HL-60/S4 treated with retinoic acid at 250 ng/mL for 4 days and 3 days (cell line): ENCODE measurements around the gene CASK.
"Not testable (repeated sequence)": the region's sequence is repeated elsewhere in the genome, so short reads cannot be mapped to it uniquely, and the experiment has no call there.

Experiments used
- in situ Hi-C: fragments of 300-500 bp; cut with MboI; formaldehyde crosslinking; loops from 2 replicates; pipeline ENCODE4 v1.7.0; 2022; ENCODE audit warnings: low sequenced_read_pairs

CASK gene

GRCh38 chrX:41703574-41704029, 219.8 kb downstream of the CASK start:
- in situ Hi-C loops = no loop called here

- in situ Hi-C loops = no loop called here
Observed at GRCh38 chrX:41695426-41695825, 227.9 kb downstream of the CASK start.

DNA sequence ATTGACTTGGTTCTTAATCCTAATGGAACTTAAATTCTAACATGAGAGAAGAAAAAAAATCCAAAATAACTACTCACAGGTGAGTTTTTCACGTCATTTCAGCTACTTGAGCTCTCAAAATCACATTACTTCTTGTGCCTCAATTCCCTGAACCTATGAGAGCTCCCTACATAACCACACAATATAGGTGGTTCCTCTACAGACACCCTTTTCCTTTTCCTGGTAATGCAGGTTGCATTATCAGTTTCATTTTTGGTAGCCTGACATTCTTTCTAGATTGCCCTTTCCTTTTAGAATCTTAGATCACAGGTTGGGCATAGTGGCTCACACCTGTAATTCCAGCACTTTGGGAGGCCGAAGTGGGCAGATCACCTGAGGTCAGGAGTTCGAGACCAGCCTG, 230.3 kb downstream of the CASK start:
- in situ Hi-C loops = no loop called here

DNA sequence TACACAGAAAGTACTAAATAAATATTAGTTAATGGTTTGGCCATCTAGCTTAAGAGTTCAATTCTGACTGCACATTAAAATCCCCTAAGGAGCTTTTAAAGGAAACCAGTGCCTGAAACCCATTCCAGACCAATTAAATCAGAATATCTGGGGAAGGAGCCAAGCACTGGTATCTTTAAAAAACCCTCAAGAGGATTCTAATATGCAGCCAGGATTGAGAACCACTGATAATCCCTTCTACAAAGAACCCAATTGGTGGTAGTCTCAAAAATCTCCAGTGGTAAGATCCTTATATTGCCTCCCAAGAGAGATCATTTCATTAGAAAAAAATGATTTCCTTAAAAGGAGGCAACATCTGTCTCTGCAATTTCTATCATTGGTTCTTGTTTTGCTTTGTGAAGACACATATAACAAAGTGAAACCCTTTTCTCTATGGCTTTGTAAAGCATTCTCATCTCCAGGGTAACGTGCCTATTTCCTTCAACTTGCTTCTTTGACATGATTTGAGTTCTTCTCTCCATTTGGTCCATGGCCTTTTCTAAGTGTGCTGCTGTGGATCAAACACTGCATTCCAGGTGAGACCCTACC, 231.1 kb downstream of the CASK start:
- in situ Hi-C loops = no loop called here

- in situ Hi-C loops = no loop called here
Observed at GRCh38 chrX:41689711-41690110, 233.6 kb downstream of the CASK start.

DNA sequence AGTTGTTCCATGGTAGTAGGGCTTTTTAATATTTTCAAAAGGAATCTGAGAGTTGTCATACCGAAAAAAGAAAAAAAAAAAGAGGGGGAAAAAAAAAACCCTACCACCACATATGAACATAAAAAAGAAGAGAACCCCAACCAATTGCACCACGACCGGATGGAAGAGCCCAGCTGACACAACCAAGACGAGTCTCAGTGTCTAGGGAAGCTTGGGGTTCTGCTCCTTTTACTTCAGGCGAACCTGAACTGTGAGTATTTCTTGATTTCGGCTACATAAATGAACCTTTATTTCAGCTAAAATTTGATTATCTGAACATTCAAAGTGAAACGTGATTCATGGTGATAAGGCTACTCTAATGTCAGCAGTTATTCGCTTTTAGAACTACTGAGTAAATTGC, 234.5 kb downstream of the CASK start, which contains the start of gene GPR34:
Gene GPR34 (plus strand): TSS at position 139 of the 400 bp plus-strand sequence. CDS start 6,661 bp downstream, outside the sequence.
- in situ Hi-C loops = no loop called here

GRCh38 chrX:41688156-41688555, 235.2 kb downstream of the CASK start:
- in situ Hi-C loops = no loop called here

DNA sequence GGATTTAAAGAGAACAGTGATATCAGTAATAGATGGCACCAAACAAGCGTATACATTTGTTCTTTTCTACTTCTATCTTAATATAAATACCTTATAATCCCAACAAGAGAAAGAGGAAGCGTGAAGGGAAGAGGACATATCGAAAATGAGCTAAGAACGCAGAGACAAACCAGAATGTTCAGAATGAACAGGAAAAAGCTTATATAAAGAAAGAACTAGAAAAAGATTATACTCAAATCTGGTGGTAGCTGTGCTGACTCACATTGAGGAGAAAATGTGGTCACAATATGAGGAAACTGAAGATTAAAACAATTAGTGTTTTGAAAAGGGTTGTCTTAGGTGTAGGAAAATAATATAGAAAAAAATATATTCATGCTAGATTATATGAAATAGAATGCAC, 236.6 kb downstream of the CASK start:
- in situ Hi-C loops = no loop called here

GRCh38 chrX:41684940-41685339, 238.4 kb downstream of the CASK start:
- in situ Hi-C loops = no loop called here

- in situ Hi-C loops = no loop called here
Observed at GRCh38 chrX:41684138-41684537, 239.2 kb downstream of the CASK start.

DNA sequence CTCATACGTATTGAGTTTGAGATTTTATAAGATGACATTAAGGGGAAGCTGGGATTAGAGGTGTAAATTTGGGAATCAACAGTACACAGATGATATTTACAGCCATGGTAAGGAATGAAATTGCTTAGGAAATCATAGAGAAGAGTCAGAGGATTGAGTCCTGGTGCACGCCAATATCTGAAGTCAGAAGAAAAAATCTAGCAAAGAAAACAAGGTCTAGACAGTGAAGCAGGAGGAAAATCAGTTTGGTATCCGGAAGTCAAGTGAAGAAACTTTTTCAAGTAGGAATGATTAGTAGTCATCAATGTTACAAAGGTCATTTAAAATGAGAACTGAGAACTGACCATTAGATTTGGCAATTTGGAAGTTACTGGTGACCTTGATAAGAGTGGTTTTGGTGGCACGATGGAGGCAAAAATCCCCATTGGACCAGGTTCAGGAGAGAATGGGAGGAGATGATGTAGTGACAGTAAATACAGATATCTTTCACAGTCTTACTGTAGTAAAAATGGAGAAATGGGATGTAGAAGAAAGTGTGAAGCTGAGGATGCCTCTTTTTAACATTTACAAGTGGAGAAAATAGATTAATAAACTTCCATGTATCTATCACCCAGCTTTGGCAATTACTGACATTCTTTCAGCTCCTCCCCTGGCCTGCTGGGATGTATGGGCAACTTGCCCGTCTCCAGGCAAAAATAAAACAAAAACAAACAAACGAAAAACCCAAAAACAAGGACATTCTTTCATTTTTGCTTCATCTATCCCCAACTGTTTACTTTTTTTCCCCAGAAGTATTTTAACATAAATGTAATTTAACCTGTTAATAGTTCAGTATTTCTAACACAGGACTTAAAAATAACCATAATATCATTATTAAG, 245.9 kb downstream of the CASK start:
- in situ Hi-C loops = no loop called here

GRCh38 chrX:41676361-41676760, 247.0 kb downstream of the CASK start:
- in situ Hi-C loops = not testable (repeated sequence)

- in situ Hi-C loops = no loop called here
Observed at GRCh38 chrX:41672643-41673042, 250.7 kb downstream of the CASK start.

DNA sequence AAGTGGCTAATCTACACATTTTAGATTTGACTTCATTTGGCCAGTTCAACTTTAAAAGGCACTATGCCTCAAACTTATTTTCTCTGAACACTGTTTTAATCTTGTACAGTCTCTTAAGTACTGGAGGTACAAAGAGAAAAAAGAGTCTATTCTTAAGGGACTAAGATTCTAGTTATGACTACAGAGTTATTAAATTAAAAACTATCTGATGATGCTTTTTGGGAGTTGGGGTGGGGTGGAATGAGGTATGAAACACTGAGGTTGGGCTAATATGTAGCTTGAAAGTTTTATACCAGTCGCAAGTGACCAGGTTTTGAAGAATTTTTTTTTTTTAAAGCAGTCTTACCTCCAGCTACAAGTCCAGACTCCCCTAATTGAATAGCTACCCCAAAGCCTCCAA, 252.3 kb downstream of the CASK start:
- in situ Hi-C loops = no loop called here

GRCh38 chrX:41670112-41670511, 253.2 kb downstream of the CASK start:
- in situ Hi-C loops = no loop called here

DNA sequence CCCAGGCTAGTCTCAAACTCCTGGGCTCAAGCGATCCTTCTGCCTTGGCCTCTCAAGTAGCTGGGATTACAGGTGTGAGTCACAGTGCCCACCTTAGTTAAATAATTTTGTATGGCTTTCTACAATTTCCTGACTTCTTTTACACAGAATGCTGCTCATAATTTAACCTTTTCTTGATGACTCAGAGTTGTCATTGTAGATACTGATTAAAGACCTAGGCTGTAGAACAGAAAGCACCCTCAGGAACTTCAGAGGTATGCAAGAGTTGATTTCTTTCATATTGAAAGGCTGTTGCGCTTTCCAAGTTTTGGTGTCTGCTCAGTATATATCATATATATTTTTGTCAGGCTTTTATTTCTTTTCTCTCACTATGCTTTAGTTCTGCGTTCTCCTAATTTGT, 255.7 kb downstream of the CASK start:
- in situ Hi-C loops = no loop called here

- in situ Hi-C loops = no loop called here
Observed at GRCh38 chrX:41666251-41666650, 257.1 kb downstream of the CASK start.

- in situ Hi-C loops = no loop called here
Observed at GRCh38 chrX:41665686-41666085, 257.7 kb downstream of the CASK start.

GRCh38 chrX:41664908-41665307, 258.4 kb downstream of the CASK start:
- in situ Hi-C loops = no loop called here

DNA sequence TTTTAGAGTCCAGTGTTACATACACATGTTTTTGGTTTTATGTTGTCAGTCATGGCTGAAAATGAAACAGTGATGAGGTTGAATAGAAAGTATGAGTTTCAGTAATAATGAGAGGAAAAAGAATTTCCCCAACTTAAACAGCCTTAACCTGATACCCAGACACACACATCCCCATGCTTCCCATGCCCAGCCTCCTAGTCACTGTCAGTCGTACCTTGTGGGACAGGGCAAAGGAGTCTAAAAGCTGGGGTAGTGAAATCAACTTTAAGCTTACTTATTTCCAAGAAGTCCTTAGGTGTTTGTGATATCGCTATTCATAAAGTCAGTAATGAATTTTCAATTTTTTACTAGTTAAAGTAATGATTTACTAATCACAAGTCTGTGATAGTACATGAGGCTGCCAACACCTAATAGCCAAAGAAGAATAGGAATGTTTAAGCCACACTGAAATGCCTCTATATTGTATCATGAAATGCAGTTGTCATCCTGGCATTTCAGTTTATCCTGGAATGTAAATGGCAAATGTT, 258.9 kb downstream of the CASK start:
- in situ Hi-C loops = no loop called here

DNA sequence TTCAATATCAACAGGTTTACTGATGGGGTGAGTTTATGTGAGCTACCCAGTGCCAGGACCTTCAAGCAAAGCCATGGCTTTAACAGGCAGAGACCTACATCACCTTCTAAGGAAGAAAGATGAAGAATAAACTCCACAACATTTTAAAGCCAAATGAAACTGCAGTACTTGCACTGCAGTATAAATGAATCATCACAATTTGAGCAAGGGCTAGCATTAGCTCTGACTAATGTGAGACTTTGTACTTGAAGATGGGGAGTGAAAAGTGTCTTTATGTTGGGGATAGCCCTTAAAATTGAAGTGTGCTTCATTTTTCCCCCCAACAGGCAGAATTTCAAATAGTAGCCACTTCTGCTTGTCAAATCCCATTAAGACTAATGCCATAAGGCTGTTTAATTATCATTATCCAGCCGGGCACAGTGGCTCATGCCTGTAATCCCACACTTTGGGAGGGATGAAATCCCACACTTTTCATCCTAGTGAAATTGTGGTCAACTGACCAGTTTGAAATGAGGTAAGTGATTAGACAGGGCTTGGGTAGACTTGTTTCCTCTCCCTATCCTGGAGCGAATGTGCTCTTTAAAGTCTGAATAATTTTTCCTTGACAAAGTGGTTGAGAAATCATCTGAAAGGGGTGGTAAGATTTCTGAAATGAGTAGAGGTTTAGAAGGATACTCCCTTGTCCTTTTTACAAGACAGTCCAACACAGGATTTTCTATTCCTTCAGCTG, 261.8 kb downstream of the CASK start:
- in situ Hi-C loops = no loop called here
